ENCODE data around the gene APOBEC4. TPM values are rescaled to one million over a fixed set of nuclear protein-coding genes. Genes with fewer than 3 reads are reported as not detected.

Gene APOBEC4
- total RNA-seq, 2 experiments from 2014 or later: not detected

GRCh38 chr1:183673605-183674323 lies 20.6 kb upstream of the APOBEC4 start:
- Mint-ChIP-seq H3K4me3 (no peak overlapping the region), H3K36me3 (ENCODE audit: low read depth) (peaks cover 4% of the 10 kb centered on the region), H3K27me3 (ENCODE audit: low read depth) (no peaks in the 10 kb centered on the region), H3K4me1 (ENCODE audit: low read depth) (no peaks in the 10 kb centered on the region), H3K27ac (no peak overlapping the region), H3K9me3 (no peaks in the 10 kb centered on the region)
- intact Hi-C loops (cut with micrococcal nuclease): no loop called here
- CTCF ChIA-PET: interaction anchor here (0.7 to 1.9 kb wide), 2 partner anchors 19 to 626 kb away, joined by 3 to 8 read pairs; no protein-coding TSS in a partner anchor
- DNase-seq: no peak

- intact Hi-C loops (cut with micrococcal nuclease): no loop called here
- Mint-ChIP-seq H3K27me3 (ENCODE audit: low read depth) (no peaks in the 10 kb centered on the region), H3K36me3 (ENCODE audit: low read depth) (peaks cover 4% of the 10 kb centered on the region), H3K9me3 (no peaks in the 10 kb centered on the region), H3K4me1 (ENCODE audit: low read depth) (no peaks in the 10 kb centered on the region), H3K4me3 (no peak overlapping the region), H3K27ac (no peak overlapping the region)
- DNase-seq: no peak
- CTCF ChIA-PET: interaction anchor here (2.5 kb wide), 1 partner anchor 15 kb away, joined by 8 read pairs; no protein-coding TSS in a partner anchor
Observed at GRCh38 chr1:183670169-183670568, 17.1 kb upstream of the APOBEC4 start.

DNA sequence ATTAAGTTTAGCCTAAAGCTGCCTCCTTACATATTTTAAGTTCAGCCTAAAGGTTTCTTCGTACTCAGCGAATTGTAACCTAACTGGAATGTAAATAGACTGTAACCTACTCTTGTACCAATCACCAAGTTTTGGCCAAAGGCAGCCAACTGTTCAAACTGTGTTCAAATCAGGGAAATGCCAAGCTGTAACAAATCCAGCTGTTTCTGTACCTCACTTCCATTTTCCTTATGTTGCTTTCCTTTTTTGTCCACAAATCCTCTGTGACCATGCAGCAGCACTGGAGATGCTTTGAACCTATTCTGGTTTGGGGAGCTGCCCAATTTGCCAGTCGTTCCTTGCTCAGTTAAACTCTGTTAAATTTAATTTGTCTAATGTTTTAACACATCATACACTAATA lies 3.2 kb upstream of the APOBEC4 start:
- CTCF ChIA-PET: interaction anchor here (0.6 to 6.1 kb wide), 16 partner anchors 9 to 730 kb away, joined by 3 to 130 read pairs (median 5); partner anchors contain the start of genes ARPC5 and C1orf21
- Mint-ChIP-seq H3K27ac (no peak overlapping the region), H3K4me3 (no peak overlapping the region), H3K36me3 (ENCODE audit: low read depth) (no peaks in the 10 kb centered on the region), H3K9me3 (no peaks in the 10 kb centered on the region), H3K4me1 (ENCODE audit: low read depth) (peaks cover 37% of the 10 kb centered on the region), H3K27me3 (ENCODE audit: low read depth) (no peaks in the 10 kb centered on the region)
- DNase-seq: no peak
- intact Hi-C loops (cut with micrococcal nuclease): loop anchor here (5.0 to 10.0 kb wide), 2 partner anchors 728 to 1326 kb away; partner anchors contain the start of gene C1orf21

GRCh38 chr1:183655562-183656075 lies 2.5 kb upstream of the APOBEC4 start:
- peak overlapping the region; percentile 13 for H3K4me3 Mint-ChIP-seq

GRCh38 chr1:183654706-183655105 lies 1.6 kb upstream of the APOBEC4 start:
- no peak overlapping the region for H3K4me3 Mint-ChIP-seq
- intact Hi-C loops (cut with micrococcal nuclease): loop anchor here (1.0 to 10.0 kb wide), 8 partner anchors 31 to 1328 kb away; partner anchors contain the start of genes C1orf21 and TSEN15
- no peak for DNase-seq
- H3K36me3 Mint-ChIP-seq (ENCODE audit: low read depth): no peaks in the 10 kb centered on the region
- H3K4me1 Mint-ChIP-seq (ENCODE audit: low read depth): peaks cover 40% of the 10 kb centered on the region
- H3K9me3 Mint-ChIP-seq: no peaks in the 10 kb centered on the region
- no peak overlapping the region for H3K27ac Mint-ChIP-seq
- H3K27me3 Mint-ChIP-seq (ENCODE audit: low read depth): no peaks in the 10 kb centered on the region
- CTCF ChIA-PET: interaction anchor here (0.6 to 6.1 kb wide), 22 partner anchors 11 to 373 kb away, joined by 3 to 130 read pairs (median 4); partner anchors contain the start of gene ARPC5

More at GRCh38 chr1:183655562-183656075, 2.5 kb upstream of the APOBEC4 start:
- CTCF ChIA-PET: interaction anchor here (0.6 to 6.1 kb wide), 31 partner anchors 9 to 569 kb away, joined by 3 to 130 read pairs (median 4); partner anchors contain the start of gene ARPC5
- Mint-ChIP-seq H3K36me3 (ENCODE audit: low read depth) (no peaks in the 10 kb centered on the region), H3K27me3 (ENCODE audit: low read depth) (no peaks in the 10 kb centered on the region), H3K4me1 (ENCODE audit: low read depth) (peaks cover 40% of the 10 kb centered on the region), H3K27ac (no peak overlapping the region), H3K9me3 (no peaks in the 10 kb centered on the region)
- intact Hi-C loops (cut with micrococcal nuclease): loop anchor here (1.0 to 10.0 kb wide), 7 partner anchors 30 to 1327 kb away; partner anchors contain the start of gene C1orf21
- peak; percentile 87 for DNase-seq

DNA sequence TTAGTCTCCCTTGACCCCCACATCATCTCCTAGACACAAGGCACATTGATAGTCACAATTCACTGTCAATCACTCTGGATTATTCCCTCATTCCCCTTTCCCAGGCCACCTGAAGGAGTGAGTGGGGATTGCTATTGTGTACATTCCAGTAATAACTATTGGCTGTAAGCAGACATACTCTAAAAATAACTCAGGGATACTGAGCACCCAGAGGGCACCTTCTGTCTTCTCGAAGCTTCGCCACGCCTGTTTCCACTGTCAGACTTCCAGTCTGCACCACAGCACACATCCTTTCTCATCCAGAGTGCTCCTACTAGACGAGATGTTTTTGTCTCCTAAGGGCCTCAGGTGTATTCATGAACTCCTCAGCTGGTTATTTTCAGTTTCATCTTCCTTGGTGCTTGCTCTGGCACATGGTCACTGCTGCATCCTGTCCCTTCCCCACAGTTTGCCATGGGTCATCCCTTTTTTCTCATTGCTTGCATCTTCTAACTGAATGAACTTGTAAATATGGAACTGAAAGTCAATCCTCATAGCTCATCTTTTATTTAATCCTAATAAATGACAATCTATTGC lies 848 bp upstream of the APOBEC4 start:
- Mint-ChIP-seq H3K36me3 (ENCODE audit: low read depth) (no peaks in the 10 kb centered on the region), H3K4me1 (ENCODE audit: low read depth) (peaks cover 40% of the 10 kb centered on the region), H3K27me3 (ENCODE audit: low read depth) (no peaks in the 10 kb centered on the region), H3K27ac (no peak overlapping the region), H3K9me3 (no peaks in the 10 kb centered on the region), H3K4me3 (no peak overlapping the region)
- CTCF ChIA-PET: interaction anchor here (0.5 to 6.1 kb wide), 12 partner anchors 16 to 765 kb away, joined by 3 to 130 read pairs (median 8); partner anchors contain the start of gene ARPC5
- intact Hi-C loops (cut with micrococcal nuclease): loop anchor here (2.0 to 10.0 kb wide), 5 partner anchors 189 to 1213 kb away; partner anchors contain the start of genes C1orf21 and TSEN15
- DNase-seq: no peak

DNA sequence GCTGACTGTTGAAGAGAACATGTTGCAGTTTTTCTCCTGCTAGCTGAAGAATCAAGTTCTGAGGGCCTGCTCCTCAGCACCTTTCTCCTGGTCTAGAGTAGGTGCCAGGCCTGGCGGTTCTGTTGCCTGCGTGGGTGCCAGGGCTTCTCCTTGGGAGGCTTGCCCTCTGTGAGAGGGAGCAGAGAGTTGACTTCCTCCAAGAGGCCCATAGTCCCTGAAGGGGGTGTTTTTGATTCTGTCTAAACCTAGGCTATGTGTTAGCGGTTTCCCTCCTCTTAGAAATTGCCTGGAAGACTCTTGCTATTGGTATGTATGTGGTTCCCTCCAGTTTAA lies 312 bp upstream of the APOBEC4 start:
- DNase-seq: no peak
- intact Hi-C loops (cut with micrococcal nuclease): loop anchor here (2.0 to 10.0 kb wide), 5 partner anchors 189 to 1213 kb away; partner anchors contain the start of genes C1orf21 and TSEN15
- no peak overlapping the region for H3K4me3 Mint-ChIP-seq
- no peaks in the 10 kb centered on the region for H3K36me3 Mint-ChIP-seq (ENCODE audit: low read depth)
- no peaks in the 10 kb centered on the region for H3K27me3 Mint-ChIP-seq (ENCODE audit: low read depth)
- H3K9me3 Mint-ChIP-seq: no peaks in the 10 kb centered on the region
- H3K4me1 Mint-ChIP-seq (ENCODE audit: low read depth): peaks cover 40% of the 10 kb centered on the region
- H3K27ac Mint-ChIP-seq: peak overlapping the region; percentile 94
- CTCF ChIA-PET: interaction anchor here (0.9 to 6.1 kb wide), 5 partner anchors 11 to 262 kb away, joined by 3 to 130 read pairs (median 27); partner anchors contain the start of gene ARPC5

GRCh38 chr1:183652107-183652506 lies 1.0 kb downstream of the APOBEC4 start:
- H3K36me3 Mint-ChIP-seq (ENCODE audit: low read depth): no peaks in the 10 kb centered on the region
- DNase-seq: peak; percentile 69
- CTCF ChIA-PET: interaction anchor here (0.8 to 6.1 kb wide), 7 partner anchors 12 to 304 kb away, joined by 3 to 130 read pairs (median 4); partner anchors contain the start of gene ARPC5

DNA sequence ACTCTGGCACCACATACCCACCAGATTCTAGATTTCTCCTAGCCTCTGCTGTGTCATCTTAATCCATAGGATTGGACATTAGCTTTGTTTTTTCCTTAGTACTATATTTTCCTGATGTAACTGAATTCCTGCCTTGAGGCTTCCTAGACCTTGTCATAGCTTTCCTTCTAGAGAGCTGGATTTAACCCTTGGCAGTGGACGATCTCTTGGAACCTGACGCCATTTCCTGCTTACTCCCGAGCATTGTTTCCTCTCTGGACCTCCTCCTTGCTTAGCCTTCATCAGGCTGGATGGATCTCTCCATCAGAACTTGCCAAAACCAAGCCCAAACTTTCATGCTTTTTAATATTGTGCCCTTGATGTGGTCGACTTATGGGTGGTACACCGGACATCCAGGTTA lies 1.5 kb downstream of the APOBEC4 start:
- H3K27me3 Mint-ChIP-seq (ENCODE audit: low read depth): no peaks in the 10 kb centered on the region
- H3K4me3 Mint-ChIP-seq: peak overlapping the region; percentile 2
- CTCF ChIA-PET: interaction anchor here (0.8 to 6.1 kb wide), 7 partner anchors 11 to 304 kb away, joined by 3 to 130 read pairs (median 4); partner anchors contain the start of gene ARPC5
- peak overlapping the region; percentile 94 for H3K27ac Mint-ChIP-seq
- peaks cover 40% of the 10 kb centered on the region for H3K4me1 Mint-ChIP-seq (ENCODE audit: low read depth)
- intact Hi-C loops (cut with micrococcal nuclease): loop anchor here (1.0 to 10.0 kb wide), 9 partner anchors 18 to 1215 kb away; partner anchors contain the start of genes C1orf21 and TSEN15
- no peaks in the 10 kb centered on the region for H3K36me3 Mint-ChIP-seq (ENCODE audit: low read depth)
- no peak for DNase-seq
- H3K9me3 Mint-ChIP-seq: no peaks in the 10 kb centered on the region

More at GRCh38 chr1:183652107-183652506, 1.0 kb downstream of the APOBEC4 start:
- Mint-ChIP-seq H3K27me3 (ENCODE audit: low read depth) (no peaks in the 10 kb centered on the region), H3K4me3 (peak overlapping the region; percentile 43), H3K9me3 (no peaks in the 10 kb centered on the region), H3K4me1 (ENCODE audit: low read depth) (peaks cover 40% of the 10 kb centered on the region), H3K27ac (peak overlapping the region; percentile 94)
- intact Hi-C loops (cut with micrococcal nuclease): loop anchor here (1.0 to 10.0 kb wide), 9 partner anchors 19 to 1215 kb away; partner anchors contain the start of genes C1orf21 and TSEN15

DNA sequence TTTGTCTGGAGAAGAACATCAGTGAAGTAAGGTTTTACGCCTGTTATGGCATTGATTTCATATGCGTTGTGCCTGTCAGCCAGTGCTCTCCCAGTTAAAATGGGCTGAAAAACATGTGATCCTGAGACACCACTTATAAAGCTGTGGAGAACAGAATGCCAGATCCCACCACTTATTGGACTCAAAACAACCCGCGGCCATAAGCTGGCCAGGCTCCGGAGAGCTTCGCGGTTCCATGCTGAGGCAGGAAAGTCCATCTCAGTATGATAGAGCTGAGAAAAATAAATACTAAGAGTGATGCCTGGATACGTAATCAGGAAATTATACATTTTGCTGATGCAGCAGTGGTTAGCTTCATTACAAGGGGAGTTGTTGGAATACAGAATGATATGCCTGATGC lies 5.1 kb downstream of the APOBEC4 start:
- H3K9me3 Mint-ChIP-seq: no peaks in the 10 kb centered on the region
- H3K27ac Mint-ChIP-seq: no peak overlapping the region
- peaks cover 20% of the 10 kb centered on the region for H3K4me1 Mint-ChIP-seq (ENCODE audit: low read depth)
- H3K4me3 Mint-ChIP-seq: no peak overlapping the region
- no peak for DNase-seq
- CTCF ChIA-PET: interaction anchor here (1.6 kb wide), 1 partner anchor 37 kb away, joined by 5 read pairs; no protein-coding TSS in a partner anchor
- intact Hi-C loops (cut with micrococcal nuclease): no loop called here
- H3K27me3 Mint-ChIP-seq (ENCODE audit: low read depth): no peaks in the 10 kb centered on the region
- no peaks in the 10 kb centered on the region for H3K36me3 Mint-ChIP-seq (ENCODE audit: low read depth)

GRCh38 chr1:183646776-183647175 lies 6.3 kb downstream of the APOBEC4 start:
- Mint-ChIP-seq H3K9me3 (no peaks in the 10 kb centered on the region), H3K4me1 (ENCODE audit: low read depth) (peaks cover 8% of the 10 kb centered on the region), H3K4me3 (no peak overlapping the region), H3K27ac (no peak overlapping the region), H3K36me3 (ENCODE audit: low read depth) (no peaks in the 10 kb centered on the region), H3K27me3 (ENCODE audit: low read depth) (no peaks in the 10 kb centered on the region)
- DNase-seq: no peak
- intact Hi-C loops (cut with micrococcal nuclease): no loop called here
- CTCF ChIA-PET: interaction anchor here (0.8 to 1.6 kb wide), 3 partner anchors 9 to 38 kb away, joined by 3 to 7 read pairs (median 5); no protein-coding TSS in a partner anchor

Data from activated naive CD4-positive, alpha-beta T cell treated with anti-CD3 and anti-CD28 coated beads for 36 hours (primary cell).